Peyer's patch (tissue), 4 donors: ENCODE measurements around the gene NAV3. TPM values are rescaled to one million over a fixed set of nuclear protein-coding genes. Genes with fewer than 3 reads are reported as not detected.
A peak's percentile ranks its signal among the peaks of the same experiment; 100 is the strongest.

Experiments
- DNase-seq, 3 donors: peaks; one replicate each; pipeline ENCODE4 v3.0.0-alpha.2; 2017 to 2019
- H3K27ac ChIP-seq, 4 donors: fragments of 200-600 bp; sonication (generic); one replicate each; pipeline ENCODE4 v1.5.1; 2016 to 2019
- H3K27me3 ChIP-seq, 2 donors: fragments of 200-600 bp; sonication (generic); one replicate each; pipeline ENCODE4 v1.5.1; 2019
- H3K36me3 ChIP-seq, 3 donors: fragments of 200-600 bp; sonication (generic); one replicate each; pipeline ENCODE4 v1.5.1; 2016 to 2019
- H3K4me1 ChIP-seq, 4 donors: fragments of 200-600 bp; sonication (generic); one replicate each; pipeline ENCODE4 v1.5.1; 2016 to 2019
- H3K4me3 ChIP-seq, 4 donors: fragments of 200-600 bp; sonication (generic); 1 replicate in 3 of 4; 2 replicates in 1 of 4; pipeline ENCODE4 v1.5.1; 2016 to 2019; ENCODE audit warnings: mild to moderate bottlenecking in 1 of 4
- H3K9me3 ChIP-seq, 4 donors: fragments of 200-600 bp; sonication (generic); one replicate each; pipeline ENCODE4 v1.5.1; 2016 to 2019; ENCODE audit warnings: mild to moderate bottlenecking in 1 of 4
- POLR2A ChIP-seq, 2 donors: fragments of 450-650 bp; IDR thresholded peaks; one replicate each; pipeline ENCODE4 v1.5.1; 2017; ENCODE audit warnings: antibody characterized with exemption in 2 of 2, mild to moderate bottlenecking in 2 of 2, moderate library complexity in 2 of 2
- total RNA-seq, 4 donors: library from RNA; depleted of rRNA; stranded (reverse); fragments of >200 nt; gene quantifications; one replicate each; pipeline ENCODE4 v1.1.0, GENCODE V29; 2016
- TF ChIP-seq, protein P1 (sequence below), 6 experiments: fragments of 450-650 bp in 4 of 6; fragments of 200-600 bp in 2 of 6; sonication (generic) in 1 of 6; IDR thresholded peaks; one replicate each; pipeline ENCODE4 v1.5.1; 2017 to 2019; ENCODE audit warnings: antibody characterized with exemption in 6 of 6, mild to moderate bottlenecking in 3 of 6, moderate library complexity in 1 of 6

NAV3 gene
- total RNA-seq, 4 donors from 2014 or later = 1.9 to 4.1 (median 2.8) TPM

DNA sequence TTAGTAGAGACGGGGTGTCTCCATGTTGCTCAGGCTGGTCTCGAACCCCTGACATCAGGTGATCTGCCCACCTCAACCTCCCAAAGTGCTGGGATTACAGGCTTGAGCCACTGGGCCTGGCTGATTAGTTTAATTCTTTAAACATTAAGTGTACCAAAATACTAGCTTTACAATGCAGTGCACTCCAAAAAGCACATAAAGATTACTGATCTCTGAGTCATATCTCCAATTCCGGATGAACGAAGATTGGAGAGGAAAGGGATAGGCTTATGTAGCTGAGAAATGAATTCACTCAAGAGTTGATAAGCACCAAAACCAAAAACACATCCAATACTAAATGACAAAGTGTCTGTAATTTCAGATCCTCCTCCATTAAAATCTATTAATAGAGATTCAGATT is 15.1 kb downstream of the NAV3 start:
- TF ChIP-seq, protein P1, sequence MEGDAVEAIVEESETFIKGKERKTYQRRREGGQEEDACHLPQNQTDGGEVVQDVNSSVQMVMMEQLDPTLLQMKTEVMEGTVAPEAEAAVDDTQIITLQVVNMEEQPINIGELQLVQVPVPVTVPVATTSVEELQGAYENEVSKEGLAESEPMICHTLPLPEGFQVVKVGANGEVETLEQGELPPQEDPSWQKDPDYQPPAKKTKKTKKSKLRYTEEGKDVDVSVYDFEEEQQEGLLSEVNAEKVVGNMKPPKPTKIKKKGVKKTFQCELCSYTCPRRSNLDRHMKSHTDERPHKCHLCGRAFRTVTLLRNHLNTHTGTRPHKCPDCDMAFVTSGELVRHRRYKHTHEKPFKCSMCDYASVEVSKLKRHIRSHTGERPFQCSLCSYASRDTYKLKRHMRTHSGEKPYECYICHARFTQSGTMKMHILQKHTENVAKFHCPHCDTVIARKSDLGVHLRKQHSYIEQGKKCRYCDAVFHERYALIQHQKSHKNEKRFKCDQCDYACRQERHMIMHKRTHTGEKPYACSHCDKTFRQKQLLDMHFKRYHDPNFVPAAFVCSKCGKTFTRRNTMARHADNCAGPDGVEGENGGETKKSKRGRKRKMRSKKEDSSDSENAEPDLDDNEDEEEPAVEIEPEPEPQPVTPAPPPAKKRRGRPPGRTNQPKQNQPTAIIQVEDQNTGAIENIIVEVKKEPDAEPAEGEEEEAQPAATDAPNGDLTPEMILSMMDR (IDR thresholded peaks at IDR 0.05) = no peak
- no peak for TF ChIP-seq POLR2A (IDR thresholded peaks at IDR 0.05)
- Histone ChIP-seq H3K4me3 (no peak overlapping the region), H3K36me3 (no peaks in the 10 kb centered on the region), H3K27ac (no peak overlapping the region), H3K4me1 (no peaks in the 10 kb centered on the region), H3K27me3 (no peaks in the 10 kb centered on the region), H3K9me3 (no peaks in the 10 kb centered on the region)
- no peak for DNase-seq

DNA sequence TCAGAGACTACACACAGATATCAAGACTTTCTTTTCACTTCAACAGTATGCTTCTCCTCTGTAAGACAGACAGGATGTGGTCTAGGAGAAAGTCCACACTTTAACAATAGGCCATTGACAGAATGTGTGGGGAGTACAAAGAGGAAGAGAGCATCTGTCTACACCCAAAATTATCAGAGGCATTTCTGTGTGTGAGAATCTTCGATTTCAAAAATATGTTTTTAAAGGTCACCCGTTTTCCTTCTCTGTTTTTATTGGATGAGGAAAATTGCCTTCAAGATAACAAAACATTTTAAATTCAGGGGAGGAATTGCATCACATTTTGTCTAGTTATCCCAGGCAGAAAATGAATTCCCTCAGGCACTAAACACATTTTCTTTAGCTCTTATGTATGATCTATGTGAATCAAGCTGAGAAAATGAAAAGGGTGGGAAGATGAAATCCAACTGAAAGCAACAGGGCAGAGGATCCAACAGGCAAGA is 16.4 kb downstream of the NAV3 start:
- no peak for DNase-seq
- TF ChIP-seq, protein P1 (IDR thresholded peaks at IDR 0.05) = no peak
- no peak for TF ChIP-seq POLR2A (IDR thresholded peaks at IDR 0.05)
- no peaks in the 10 kb centered on the region for H3K27me3 ChIP-seq
- H3K9me3 ChIP-seq = no peaks in the 10 kb centered on the region
- H3K36me3 ChIP-seq = no peaks in the 10 kb centered on the region
- H3K4me1 ChIP-seq = no peaks in the 10 kb centered on the region
- H3K4me3 ChIP-seq = no peak overlapping the region
- H3K27ac ChIP-seq = no peak overlapping the region

DNA sequence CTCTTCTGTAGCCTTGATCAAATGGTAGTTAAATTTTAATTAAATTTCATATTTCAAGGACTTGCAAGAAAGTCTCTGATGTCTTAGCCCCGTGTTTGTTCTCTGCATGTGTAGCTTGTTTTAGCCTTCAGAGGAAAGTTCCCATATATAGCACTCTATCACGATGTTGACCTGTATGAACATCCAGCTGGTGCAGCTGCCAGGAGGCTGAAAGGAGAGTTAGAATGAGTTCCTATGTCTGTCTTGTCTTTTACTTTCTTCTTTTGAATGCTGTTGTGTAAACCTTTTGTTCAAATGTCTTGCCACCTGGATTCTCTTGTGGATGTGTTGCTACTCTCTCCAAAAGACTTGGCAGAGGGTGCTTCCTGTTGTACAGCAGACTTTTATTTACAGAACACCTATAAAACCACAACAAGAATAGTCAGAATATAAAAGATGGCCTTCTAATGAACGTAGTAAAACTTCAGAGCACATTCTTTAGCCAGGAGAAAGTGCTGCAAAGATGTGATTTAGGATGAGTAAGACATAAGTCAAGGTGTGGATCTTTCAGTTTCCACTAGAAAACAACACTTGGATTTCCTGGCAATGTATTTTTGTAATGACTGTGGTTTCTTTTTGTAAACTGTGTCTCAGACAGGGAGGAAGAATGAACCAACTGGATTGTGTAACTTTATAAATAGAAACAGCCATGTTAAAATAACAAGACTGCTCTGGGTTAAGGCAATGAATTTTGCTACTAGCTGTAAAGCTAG is 17.2 kb downstream of the NAV3 start:
- Histone ChIP-seq H3K27me3 (no peaks in the 10 kb centered on the region), H3K4me3 (no peak overlapping the region), H3K27ac (peak overlapping the region in 1 of 4 donors; percentile 46), H3K4me1 (no peaks in the 10 kb centered on the region), H3K9me3 (no peaks in the 10 kb centered on the region), H3K36me3 (no peaks in the 10 kb centered on the region)
- DNase-seq = no peak
- TF ChIP-seq, protein P1 (IDR thresholded peaks at IDR 0.05) = no peak
- TF ChIP-seq POLR2A (IDR thresholded peaks at IDR 0.05) = no peak

DNA sequence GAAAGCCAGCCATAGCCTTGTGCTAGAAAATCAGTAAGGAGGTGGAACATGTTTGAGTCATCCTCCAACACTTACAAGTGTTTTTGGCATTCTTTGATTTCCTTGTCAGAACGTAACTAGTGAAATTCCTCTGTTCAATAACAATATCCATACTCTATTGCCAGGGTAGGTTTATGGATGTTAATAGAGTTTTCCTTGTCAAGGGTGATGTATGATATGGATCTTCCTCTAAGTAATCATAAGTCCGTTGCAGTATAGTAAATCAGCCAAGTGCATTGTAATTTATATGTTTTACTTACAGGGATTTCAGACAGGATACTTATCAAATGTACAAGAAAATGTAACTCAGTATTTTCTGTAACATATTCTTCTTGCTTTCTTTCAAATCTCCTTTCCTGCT is 19.4 kb downstream of the NAV3 start:
- no peaks in the 10 kb centered on the region for H3K36me3 ChIP-seq
- H3K27ac ChIP-seq = no peak overlapping the region
- no peak for DNase-seq
- H3K4me1 ChIP-seq = no peaks in the 10 kb centered on the region
- H3K27me3 ChIP-seq = no peaks in the 10 kb centered on the region
- H3K4me3 ChIP-seq = no peak overlapping the region
- no peaks in the 10 kb centered on the region for H3K9me3 ChIP-seq
- TF ChIP-seq, protein P1 (IDR thresholded peaks at IDR 0.05) = no peak
- TF ChIP-seq POLR2A (IDR thresholded peaks at IDR 0.05) = no peak

DNA sequence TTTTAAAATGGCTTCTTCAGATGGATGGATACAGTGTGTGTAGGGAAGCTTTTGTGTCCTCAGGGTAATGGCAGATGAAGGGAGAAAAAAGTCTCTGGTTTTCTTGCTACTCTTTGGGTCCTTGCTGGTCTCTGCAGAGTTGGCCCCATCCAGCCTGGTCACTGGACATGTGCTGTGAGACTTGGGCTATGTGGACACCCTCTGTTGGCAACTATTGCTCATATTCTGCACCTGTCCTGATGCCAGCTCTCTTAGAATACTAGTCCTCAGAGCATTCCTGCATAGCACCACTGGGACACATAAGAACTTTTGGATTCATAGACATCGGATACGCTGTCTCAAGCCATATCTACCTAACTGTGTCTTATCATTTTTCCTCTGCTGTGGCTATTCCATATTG is 20.0 kb downstream of the NAV3 start:
- Histone ChIP-seq H3K4me1 (no peaks in the 10 kb centered on the region), H3K36me3 (no peaks in the 10 kb centered on the region), H3K27me3 (no peaks in the 10 kb centered on the region), H3K9me3 (no peaks in the 10 kb centered on the region), H3K4me3 (no peak overlapping the region), H3K27ac (no peak overlapping the region)
- TF ChIP-seq, protein P1 (IDR thresholded peaks at IDR 0.05) = no peak
- no peak for DNase-seq
